Measurements from ENCODE around the gene NUP210L.

NUP210L gene

GRCh38 chr1:153961421-153961820, 193.5 kb downstream of the NUP210L start:
- Histone ChIP-seq H2BK120ac (ENCODE audit: low read depth, low read length) (no peak overlapping the region), H2AFZ (ENCODE audit: low read depth, low read length) (no peak overlapping the region), H3K14ac (ENCODE audit: low read length in 2 of 2) (no peak overlapping the region), H3K9ac (ENCODE audit: low read length) (peak overlapping the region; percentile 92), H3K18ac (ENCODE audit: low read depth in 1 of 2, low read length in 2 of 2) (no peak overlapping the region), H2BK5ac (ENCODE audit: low read depth, low read length, poor library complexity, severe bottlenecking) (no peak overlapping the region), H2AK5ac (ENCODE audit: low read length, severe bottlenecking) (no peak overlapping the region), H3K4me2 (ENCODE audit: low read length, poor library complexity, severe bottlenecking) (peak overlapping the region; percentile 83), H3K79me1 (replicated peaks; ENCODE audit: low read length, poor library complexity, severe bottlenecking) (peaks cover 10% of the 10 kb centered on the region), H3K4me3 (ENCODE audit: insufficient read depth in 1 of 2, low read depth in 1 of 2, low read length in 2 of 2) (peak overlapping the region in 1 of 2 experiments; percentile 97), H3K36me3 (ENCODE audit: control insufficient read depth in 1 of 2, insufficient read depth in 2 of 2, low read depth in 1 of 2, low read length in 2 of 2) (peaks cover 16 to 24% of the 10 kb centered on the region in 2 experiments), H3K27ac (ENCODE audit: low read length, poor library complexity, severe bottlenecking) (no peak overlapping the region), H2BK15ac (ENCODE audit: low read depth, poor library complexity, severe bottlenecking) (no peak overlapping the region), H3K27me3 (ENCODE audit: control insufficient read depth in 1 of 2, insufficient read depth in 1 of 2, low read length in 2 of 2) (no peaks in the 10 kb centered on the region), H3K4me1 (ENCODE audit: control insufficient read depth, insufficient read depth, low read depth, low read length) (peaks cover 12% of the 10 kb centered on the region), H4K8ac (ENCODE audit: low read length) (no peak overlapping the region), H2BK12ac (ENCODE audit: low read length in 2 of 2) (no peak overlapping the region), H3K9me3 (ENCODE audit: control insufficient read depth, low read length) (no peaks in the 10 kb centered on the region), H4K91ac (ENCODE audit: low read length) (no peak overlapping the region), H3K4ac (ENCODE audit: low read depth in 1 of 2, low read length in 2 of 2) (no peak overlapping the region), H3K23ac (ENCODE audit: low read length in 2 of 2) (no peak overlapping the region)
- DNase-seq = no peak
- 93% methylated on average over 2 of the region's 4 CpGs for WGBS

GRCh38 chr1:153960206-153960605, 194.7 kb downstream of the NUP210L start:
- DNase-seq = no peak
- 98% methylated on average over 11 of the region's 11 CpGs for WGBS
- H3K4me3 ChIP-seq (ENCODE audit: insufficient read depth in 1 of 2, low read depth in 1 of 2, low read length in 2 of 2) = no peak overlapping the region
- H3K18ac ChIP-seq (ENCODE audit: low read depth in 1 of 2, low read length in 2 of 2) = no peak overlapping the region
- H3K4ac ChIP-seq (ENCODE audit: low read depth in 1 of 2, low read length in 2 of 2) = no peak overlapping the region
- H3K27me3 ChIP-seq (ENCODE audit: control insufficient read depth in 1 of 2, insufficient read depth in 1 of 2, low read length in 2 of 2) = no peaks in the 10 kb centered on the region
- no peaks in the 10 kb centered on the region for H3K9me3 ChIP-seq (ENCODE audit: control insufficient read depth, low read length)
- no peak overlapping the region for H3K4me2 ChIP-seq (ENCODE audit: low read length, poor library complexity, severe bottlenecking)
- H3K79me1 ChIP-seq (replicated peaks; ENCODE audit: low read length, poor library complexity, severe bottlenecking) = peaks cover 10% of the 10 kb centered on the region
- peak overlapping the region in 1 of 2 experiments; percentile 49 for H2BK12ac ChIP-seq (ENCODE audit: low read length in 2 of 2)
- peak overlapping the region in 1 of 2 experiments; percentile 14 for H3K23ac ChIP-seq (ENCODE audit: low read length in 2 of 2)
- no peak overlapping the region for H3K14ac ChIP-seq (ENCODE audit: low read length in 2 of 2)
- H3K36me3 ChIP-seq (ENCODE audit: control insufficient read depth in 1 of 2, insufficient read depth in 2 of 2, low read depth in 1 of 2, low read length in 2 of 2) = peaks cover 16 to 24% of the 10 kb centered on the region in 2 experiments
- H4K91ac ChIP-seq (ENCODE audit: low read length) = no peak overlapping the region
- H4K8ac ChIP-seq (ENCODE audit: low read length) = no peak overlapping the region
- no peak overlapping the region for H2AFZ ChIP-seq (ENCODE audit: low read depth, low read length)
- H2BK15ac ChIP-seq (ENCODE audit: low read depth, poor library complexity, severe bottlenecking) = no peak overlapping the region
- no peak overlapping the region for H2AK5ac ChIP-seq (ENCODE audit: low read length, severe bottlenecking)
- no peak overlapping the region for H2BK120ac ChIP-seq (ENCODE audit: low read depth, low read length)
- H3K9ac ChIP-seq (ENCODE audit: low read length) = no peak overlapping the region
- peaks cover 21% of the 10 kb centered on the region for H3K4me1 ChIP-seq (ENCODE audit: control insufficient read depth, insufficient read depth, low read depth, low read length)
- no peak overlapping the region for H3K27ac ChIP-seq (ENCODE audit: low read length, poor library complexity, severe bottlenecking)
- H2BK5ac ChIP-seq (ENCODE audit: low read depth, low read length, poor library complexity, severe bottlenecking) = no peak overlapping the region

- Histone ChIP-seq H3K23ac (ENCODE audit: low read length in 2 of 2) (no peak overlapping the region), H3K4me3 (ENCODE audit: insufficient read depth in 1 of 2, low read depth in 1 of 2, low read length in 2 of 2) (no peak overlapping the region), H4K8ac (ENCODE audit: low read length) (no peak overlapping the region)
Measured at GRCh38 chr1:153959454-153959853, 195.4 kb downstream of the NUP210L start.

GRCh38 chr1:153958961-153959260, 196.0 kb downstream of the NUP210L start:
- Histone ChIP-seq H3K18ac (ENCODE audit: low read depth in 1 of 2, low read length in 2 of 2) (no peak overlapping the region), H2BK5ac (ENCODE audit: low read depth, low read length, poor library complexity, severe bottlenecking) (no peak overlapping the region), H3K79me1 (replicated peaks; ENCODE audit: low read length, poor library complexity, severe bottlenecking) (peaks cover 17% of the 10 kb centered on the region), H2BK12ac (ENCODE audit: low read length in 2 of 2) (no peak overlapping the region), H2AFZ (ENCODE audit: low read depth, low read length) (no peak overlapping the region), H3K27ac (ENCODE audit: low read length, poor library complexity, severe bottlenecking) (no peak overlapping the region), H3K27me3 (ENCODE audit: control insufficient read depth in 1 of 2, insufficient read depth in 1 of 2, low read length in 2 of 2) (no peaks in the 10 kb centered on the region), H3K14ac (ENCODE audit: low read length in 2 of 2) (no peak overlapping the region), H4K91ac (ENCODE audit: low read length) (no peak overlapping the region), H3K4ac (ENCODE audit: low read depth in 1 of 2, low read length in 2 of 2) (peak overlapping the region in 1 of 2 experiments; percentile 5), H4K8ac (ENCODE audit: low read length) (no peak overlapping the region), H2BK120ac (ENCODE audit: low read depth, low read length) (no peak overlapping the region), H2AK5ac (ENCODE audit: low read length, severe bottlenecking) (no peak overlapping the region), H3K9ac (ENCODE audit: low read length) (peak overlapping the region; percentile 96), H3K9me3 (ENCODE audit: control insufficient read depth, low read length) (no peaks in the 10 kb centered on the region), H3K23ac (ENCODE audit: low read length in 2 of 2) (no peak overlapping the region), H3K4me3 (ENCODE audit: insufficient read depth in 1 of 2, low read depth in 1 of 2, low read length in 2 of 2) (peak overlapping the region in 1 of 2 experiments; percentile 63), H3K4me1 (ENCODE audit: control insufficient read depth, insufficient read depth, low read depth, low read length) (peaks cover 21% of the 10 kb centered on the region), H3K36me3 (ENCODE audit: control insufficient read depth in 1 of 2, insufficient read depth in 2 of 2, low read depth in 1 of 2, low read length in 2 of 2) (peaks cover 26 to 33% of the 10 kb centered on the region in 2 experiments), H3K4me2 (ENCODE audit: low read length, poor library complexity, severe bottlenecking) (peak overlapping the region; percentile 42), H2BK15ac (ENCODE audit: low read depth, poor library complexity, severe bottlenecking) (no peak overlapping the region)
- no peak for DNase-seq
- whole genome bisulfite sequencing = 69% methylated on average over 2 of the region's 4 CpGs

More at GRCh38 chr1:153959454-153959853, 195.4 kb downstream of the NUP210L start:
- no peak overlapping the region for H2BK120ac ChIP-seq (ENCODE audit: low read depth, low read length)
- DNase-seq = no peak
- H3K4me2 ChIP-seq (ENCODE audit: low read length, poor library complexity, severe bottlenecking) = no peak overlapping the region
- H2BK12ac ChIP-seq (ENCODE audit: low read length in 2 of 2) = no peak overlapping the region
- H3K9me3 ChIP-seq (ENCODE audit: control insufficient read depth, low read length) = no peaks in the 10 kb centered on the region
- H3K79me1 ChIP-seq (replicated peaks; ENCODE audit: low read length, poor library complexity, severe bottlenecking) = peaks cover 13% of the 10 kb centered on the region
- no peak overlapping the region for H3K27ac ChIP-seq (ENCODE audit: low read length, poor library complexity, severe bottlenecking)
- H3K9ac ChIP-seq (ENCODE audit: low read length) = peak overlapping the region; percentile 96
- H3K36me3 ChIP-seq (ENCODE audit: control insufficient read depth in 1 of 2, insufficient read depth in 2 of 2, low read depth in 1 of 2, low read length in 2 of 2) = peaks cover 23 to 28% of the 10 kb centered on the region in 2 experiments
- no peak overlapping the region for H3K4ac ChIP-seq (ENCODE audit: low read depth in 1 of 2, low read length in 2 of 2)
- no peak overlapping the region for H4K91ac ChIP-seq (ENCODE audit: low read length)
- 96% methylated on average over 3 of the region's 3 CpGs for WGBS
- peak overlapping the region; percentile 6 for H2BK15ac ChIP-seq (ENCODE audit: low read depth, poor library complexity, severe bottlenecking)
- H3K14ac ChIP-seq (ENCODE audit: low read length in 2 of 2) = no peak overlapping the region
- H2AFZ ChIP-seq (ENCODE audit: low read depth, low read length) = no peak overlapping the region
- H3K18ac ChIP-seq (ENCODE audit: low read depth in 1 of 2, low read length in 2 of 2) = no peak overlapping the region
- H3K27me3 ChIP-seq (ENCODE audit: control insufficient read depth in 1 of 2, insufficient read depth in 1 of 2, low read length in 2 of 2) = no peaks in the 10 kb centered on the region
- no peak overlapping the region for H2BK5ac ChIP-seq (ENCODE audit: low read depth, low read length, poor library complexity, severe bottlenecking)
- H2AK5ac ChIP-seq (ENCODE audit: low read length, severe bottlenecking) = no peak overlapping the region
- peaks cover 21% of the 10 kb centered on the region for H3K4me1 ChIP-seq (ENCODE audit: control insufficient read depth, insufficient read depth, low read depth, low read length)

Data from mesenchymal stem cell (in vitro differentiated cells and primary cell).